Body of pancreas (tissue), 4 donors: ENCODE results near the gene ATXN7. TPM values are rescaled to one million over a fixed set of nuclear protein-coding genes. Genes with fewer than 3 reads are reported as not detected.

Experiments
- ATAC-seq: fragments of 150-250 bp; one replicate; pipeline ENCODE4 v1.9.1; 2016
- DNase-seq, 4 donors: peaks; one replicate each; pipeline ENCODE4 v3.0.0-alpha.2; 2019
- H3K27ac ChIP-seq, 4 donors: fragments of 200-600 bp; sonication (generic); 1 replicate in 3 of 4; 2 replicates in 1 of 4; pipeline versions ENCODE4 v1.5.1 to v1.6.1; 2016 to 2019; ENCODE audit warnings: mild to moderate bottlenecking in 1 of 4, mixed read lengths in 1 of 4, moderate library complexity in 1 of 4
- H3K27me3 ChIP-seq, 2 donors: fragments of 200-600 bp; sonication (generic); one replicate each; pipeline ENCODE4 v1.6.0; 2016; ENCODE audit warnings: mild to moderate bottlenecking in 1 of 2
- H3K36me3 ChIP-seq, 2 donors: fragments of 200-600 bp; sonication (generic); replicated peaks in 1 of 2; 2 replicates each; pipeline ENCODE4 v1.5.1; 2016; ENCODE audit warnings: low read depth in 2 of 2; ENCODE audit not compliant: insufficient read depth in 1 of 2
- H3K4me1 ChIP-seq: fragments of 200-600 bp; sonication (generic); one replicate; pipeline ENCODE4 v1.6.0; 2016
- H3K4me3 ChIP-seq, 2 donors: fragments of 200-600 bp; sonication (generic); 1 replicate in 1 of 2; 2 replicates in 1 of 2; pipeline ENCODE4 v1.5.1; 2016 to 2019
- H3K9me3 ChIP-seq, 3 donors: fragments of 200-600 bp; sonication (generic); 1 replicate in 2 of 3; 2 replicates in 1 of 3; pipeline ENCODE4 v1.5.1; 2016
- CTCF ChIP-seq, 7 experiments: fragments of 450-650 bp in 4 of 7; fragments of 200-600 bp in 3 of 7; sonication (generic) in 3 of 7; IDR thresholded peaks; one replicate each; pipeline ENCODE4 v1.5.1; 2016 to 2019; ENCODE audit warnings: antibody characterized with exemption in 7 of 7
- POLR2A ChIP-seq, 3 donors: fragments of 450-650 bp; IDR thresholded peaks; one replicate each; pipeline ENCODE4 v1.6.1; 2016; ENCODE audit warnings: antibody characterized with exemption in 3 of 3, mild to moderate bottlenecking in 2 of 3
- WGBS, 2 donors: methylation state at CpG; one replicate each; pipeline ENCODE4 v1.1.5; 2017; 5-methylcytosine and 5-hydroxymethylcytosine counted together
- intact Hi-C: fragments of 100-400 bp; cut with DNase I; formaldehyde crosslinking; loops from one replicate; pipeline ENCODE4 v1.15.1; 2023
- total RNA-seq, 2 donors: library from RNA; depleted of rRNA; stranded (reverse); fragments of >200 nt; gene quantifications; one replicate each; pipeline ENCODE4 v1.1.0, GENCODE V29; 2016

ATXN7 gene
- total RNA-seq, 2 donors from 2014 or later, result 36.3 to 43.8 TPM

- no peak overlapping the region for H3K4me3 ChIP-seq
- H3K27me3 ChIP-seq, result no peaks in the 10 kb centered on the region
- DNase-seq, result no peak
- intact Hi-C loops, result no loop called here
- WGBS, 2 donors, result 42 to 43% methylated on average over 4 of the region's 4 CpGs
- H3K9me3 ChIP-seq, result no peaks in the 10 kb centered on the region
- peak overlapping the region; percentile 53 to 90 (median 80) for H3K27ac ChIP-seq
- TF ChIP-seq POLR2A (IDR thresholded peaks at IDR 0.05), result no peak
- TF ChIP-seq CTCF (IDR thresholded peaks at IDR 0.05), result no peak
- ATAC-seq, result no peak
- no peaks in the 10 kb centered on the region for H3K36me3 ChIP-seq
- H3K4me1 ChIP-seq, result peaks cover 98% of the 10 kb centered on the region
These were observed 112.6 kb downstream of the ATXN7 start for GRCh38 chr3:63976161-63976871.

- intact Hi-C loops, result no loop called here
- peak; percentile 76 to 89 (median 83) for DNase-seq
- Histone ChIP-seq H3K27ac (peak overlapping the region; percentile 53 to 90 (median 80)), H3K9me3 (no peaks in the 10 kb centered on the region), H3K36me3 (no peaks in the 10 kb centered on the region), H3K4me1 (peaks cover 100% of the 10 kb centered on the region), H3K27me3 (no peaks in the 10 kb centered on the region), H3K4me3 (no peak overlapping the region)
- peak; percentile 57 for ATAC-seq
- WGBS, 2 donors, result 28% methylated on average over 2 of the region's 2 CpGs
- TF ChIP-seq CTCF (IDR thresholded peaks at IDR 0.05) (no peak), POLR2A (IDR thresholded peaks at IDR 0.05) (no peak)
These were observed 113.2 kb downstream of the ATXN7 start for GRCh38 chr3:63976872-63977200.

GRCh38 chr3:63977893-63978292 lies 114.2 kb downstream of the ATXN7 start:
- Histone ChIP-seq H3K9me3 (no peaks in the 10 kb centered on the region), H3K36me3 (peaks cover 0 to 3% of the 10 kb centered on the region in 2 donors), H3K27me3 (no peaks in the 10 kb centered on the region), H3K4me3 (no peak overlapping the region), H3K27ac (peak overlapping the region; percentile 53 to 90 (median 80)), H3K4me1 (peaks cover 95% of the 10 kb centered on the region)
- intact Hi-C loops, result no loop called here
- ATAC-seq (no peak), DNase-seq (no peak)
- TF ChIP-seq POLR2A (IDR thresholded peaks at IDR 0.05) (no peak), CTCF (IDR thresholded peaks at IDR 0.05) (no peak)
- WGBS, 2 donors, result 55 to 59% methylated on average over 4 of the region's 4 CpGs

GRCh38 chr3:63979093-63979885 lies 115.6 kb downstream of the ATXN7 start:
- ATAC-seq (peak; percentile 11), DNase-seq (peak in 3 of 4 donors; percentile 35 to 64 (median 47))
- H3K4me3 ChIP-seq, result no peak overlapping the region
- no peaks in the 10 kb centered on the region for H3K27me3 ChIP-seq
- intact Hi-C loops, result no loop called here
- TF ChIP-seq CTCF (IDR thresholded peaks at IDR 0.05) (peak in 4 of 7 experiments; percentile 6 to 17 (median 16)), POLR2A (IDR thresholded peaks at IDR 0.05) (no peak)
- H3K4me1 ChIP-seq, result peaks cover 81% of the 10 kb centered on the region
- WGBS, 2 donors, result 39 to 55% methylated on average over 12 of the region's 12 CpGs
- H3K9me3 ChIP-seq, result no peaks in the 10 kb centered on the region
- H3K27ac ChIP-seq, result peak overlapping the region; percentile 70 to 90 (median 82)
- peaks cover 0 to 4% of the 10 kb centered on the region in 2 donors for H3K36me3 ChIP-seq
